K562 (cell line): ENCODE results near the gene ERMARD. TPM values are rescaled to one million over a fixed set of nuclear protein-coding genes. Genes with fewer than 3 reads are reported as not detected.

ENCODE experiments used
- ARID1B ChIP-seq: fragments of 450-650 bp; IDR thresholded peaks from 2 replicates; pipeline ENCODE4 v1.6.1; 2016; ENCODE audit warnings: antibody characterized with exemption, mild to moderate bottlenecking, inconsistent platforms
- BRD9 ChIP-seq: fragments of 450-650 bp; IDR thresholded peaks from 2 replicates; pipeline ENCODE4 v1.6.1; 2018; ENCODE audit warnings: low read depth; ENCODE audit not compliant: partially characterized antibody
- HDAC6 ChIP-seq: IDR thresholded peaks from 2 replicates; pipeline ENCODE4 v1.6.1; 2012; ENCODE audit warnings: low read depth, mild to moderate bottlenecking, control low read depth, inconsistent platforms, low read length, moderate library complexity
- KDM5B ChIP-seq: fragments of 200-600 bp; sonication (generic); IDR thresholded peaks from 2 replicates; pipeline ENCODE4 v1.6.1; 2012; ENCODE audit warnings: low read depth, mild to moderate bottlenecking, moderate library complexity, low read length, control low read depth, inconsistent platforms; ENCODE audit not compliant: insufficient replicate concordance
- L3MBTL2 ChIP-seq: fragments of 450-650 bp; IDR thresholded peaks from 2 replicates; pipeline ENCODE4 v1.6.1; 2016; ENCODE audit warnings: mild to moderate bottlenecking, moderate library complexity
- NR2C2 ChIP-seq, 2 experiments: fragments of 200-800 bp in 1 of 2; sonication (Bioruptor generic) in 1 of 2; sonication (generic) in 1 of 2; formaldehyde crosslinking in 1 of 2; IDR thresholded peaks; 2 replicates each; pipeline versions ENCODE4 v1.6.1 to v1.8.0; 2016 to 2022; ENCODE audit warnings: mild to moderate bottlenecking in 1 of 2, missing compliant biosample characterization in 1 of 2, missing genetic modification characterization in 1 of 2, missing genetic modification reagents in 1 of 2
- RB1 ChIP-seq: fragments of 450-650 bp; IDR thresholded peaks from 2 replicates; pipeline ENCODE4 v1.6.1; 2017; ENCODE audit warnings: low read depth, mild to moderate bottlenecking
- RBBP5 ChIP-seq: fragments of 200-600 bp; sonication (generic); IDR thresholded peaks from 2 replicates; pipeline ENCODE4 v1.6.1; 2012; ENCODE audit warnings: borderline replicate concordance, mild to moderate bottlenecking, low read length, control low read depth, inconsistent platforms; ENCODE audit not compliant: insufficient read depth, poor library complexity, severe bottlenecking
- RNF2 ChIP-seq: sonication (generic); IDR thresholded peaks from 2 replicates; pipeline ENCODE4 v1.6.1; 2016
- TAF7 ChIP-seq: fragments of 450-650 bp; IDR thresholded peaks from 2 replicates; pipeline ENCODE4 v1.6.1; 2016; ENCODE audit warnings: missing genetic modification characterization, missing compliant biosample characterization
- THRAP3 ChIP-seq: fragments of 450-650 bp; IDR thresholded peaks from 2 replicates; pipeline ENCODE4 v1.6.1; 2016; ENCODE audit warnings: mild to moderate bottlenecking, inconsistent platforms, borderline replicate concordance
- TOE1 ChIP-seq, 2 experiments: fragments of 450-650 bp in 1 of 2; sonication (generic) in 1 of 2; formaldehyde crosslinking in 1 of 2; IDR thresholded peaks; 2 replicates each; pipeline versions ENCODE4 v1.7.1 to v1.8.0; 2016 to 2022; ENCODE audit warnings: borderline replicate concordance in 2 of 2, mild to moderate bottlenecking in 2 of 2, antibody characterized with exemption in 1 of 2, inconsistent platforms in 1 of 2, low read depth in 1 of 2, missing genetic modification reagents in 1 of 2, moderate library complexity in 1 of 2
- TRIM28 ChIP-seq: fragments of 450-650 bp; IDR thresholded peaks from 2 replicates; pipeline ENCODE4 v1.6.1; 2017
- polyA plus RNA-seq, 8 experiments: library from polyadenylated mRNA; depleted of rRNA in 4 of 8; stranded (reverse) in 5 of 8; unstranded in 3 of 8; fragments of >200 nt; fragmentation: Nextera tagmentation in 2 of 8; fragmentation: Illumina TruSeq in 1 of 8; extraction: Ambion mirVana in 2 of 8; extraction: Trizol in 1 of 8; gene quantifications; 2 replicates each; pipeline versions ENCODE4 v1.2.1 to v1.2.3, GENCODE V29; 2011 to 2014; ENCODE audit warnings: inconsistent platforms in 1 of 8, missing spikeins in 1 of 8
- total RNA-seq, 7 experiments: library from RNA; depleted of rRNA in 6 of 7; stranded (reverse); fragments of >200 nt in 6 of 7; fragmentation: Illumina TruSeq in 2 of 7; extraction: Trizol in 2 of 7; gene quantifications; 2 replicates each; pipeline versions ENCODE4 v1.2.1 to v1.2.3, GENCODE V29; 2011 to 2021; ENCODE audit warnings: low replicate concordance in 1 of 7
- TF ChIP-seq, protein P1 (sequence below), 2 experiments: fragments of 450-650 bp in 1 of 2; sonication (generic) in 1 of 2; formaldehyde crosslinking in 1 of 2; IDR thresholded peaks in 1 of 2; conservative IDR thresholded peaks in 1 of 2; 2 replicates each; pipeline versions ENCODE4 v1.6.1 to v1.8.1; 2016 to 2023; ENCODE audit warnings: mild to moderate bottlenecking in 2 of 2, moderate library complexity in 2 of 2, inconsistent platforms in 1 of 2, missing genetic modification reagents in 1 of 2
- TF ChIP-seq, protein P2 (sequence below): fragments of 250-450 bp; sonication (Bioruptor Pico); IDR thresholded peaks from 2 replicates; pipeline ENCODE4 v1.8.0; 2021; ENCODE audit warnings: moderate library complexity, mild to moderate bottlenecking, inconsistent platforms
- TF ChIP-seq, protein P3 (sequence below): sonication (generic); formaldehyde crosslinking; IDR thresholded peaks from 2 replicates; pipeline ENCODE4 v1.8.0; 2023; ENCODE audit warnings: mild to moderate bottlenecking, missing genetic modification reagents

The ERMARD gene
- total and polyA plus RNA-seq, 9 of the 15 experiments (the other 6 are each of a cell fraction or from before 2014, with no cell fraction given): 14.5 to 68.6 (median 27.7) TPM

DNA sequence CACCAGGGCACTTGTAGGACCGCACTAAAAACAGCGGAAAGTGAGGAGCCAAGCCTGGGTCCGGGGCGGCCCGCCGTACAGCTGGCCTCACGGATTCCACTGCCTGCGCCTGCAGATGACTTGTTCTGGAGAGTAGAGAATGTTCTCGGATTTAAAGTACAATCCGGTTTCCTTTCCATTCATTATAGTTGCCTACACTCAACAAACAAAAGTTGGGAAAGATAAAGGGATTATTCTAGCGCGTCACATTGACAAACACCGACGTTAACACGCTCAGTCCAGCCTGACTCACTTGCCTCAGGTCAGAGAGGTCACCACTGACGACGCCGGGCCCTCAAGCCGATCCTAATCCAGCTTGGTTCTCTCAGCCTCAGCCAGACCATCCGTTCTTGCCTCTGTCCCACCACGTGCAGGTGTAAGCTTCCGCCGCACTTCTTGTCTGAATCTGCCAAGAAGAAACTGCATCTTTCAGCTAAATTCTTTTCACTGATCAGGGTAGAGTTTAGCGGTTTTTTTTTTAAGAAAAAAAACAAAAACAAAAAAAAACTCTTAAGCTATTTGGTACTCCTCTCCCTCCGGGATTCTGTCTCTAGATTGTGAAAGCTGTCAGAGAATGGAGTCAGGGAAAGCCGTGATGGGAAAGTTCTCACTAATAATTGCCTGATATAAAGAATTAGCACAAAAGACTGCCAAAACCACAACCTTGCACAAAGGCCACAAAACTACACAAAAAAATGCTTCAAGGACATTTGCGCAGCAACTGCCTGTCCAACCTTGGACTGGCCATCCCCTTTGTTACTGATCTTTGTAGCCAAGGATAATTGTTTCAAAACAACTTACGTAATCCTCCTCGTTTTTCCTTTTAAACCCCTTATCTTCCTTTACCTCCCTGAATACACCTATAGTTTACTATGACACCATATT, 26.0 kb upstream of the ERMARD start (continued):
- TF ChIP-seq TAF7 (tag): no peak
- peak; percentile 14 for TF ChIP-seq KDM5B
- TF ChIP-seq, protein P1, sequence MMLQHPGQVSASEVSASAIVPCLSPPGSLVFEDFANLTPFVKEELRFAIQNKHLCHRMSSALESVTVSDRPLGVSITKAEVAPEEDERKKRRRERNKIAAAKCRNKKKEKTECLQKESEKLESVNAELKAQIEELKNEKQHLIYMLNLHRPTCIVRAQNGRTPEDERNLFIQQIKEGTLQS (IDR thresholded peaks at IDR 0.05): peak; percentile 69; the same call in 1 of the 2 replicates
- TF ChIP-seq, protein P1 (CRISPR knock-in tag; conservative IDR thresholded peaks at IDR 0.05): no peak
- TF ChIP-seq RNF2: peak; percentile 19; the same call in 1 of the 2 replicates
- no peak for TF ChIP-seq HDAC6
- TF ChIP-seq NR2C2 (CRISPR knock-in tag; IDR thresholded peaks at IDR 0.05): no peak; the same call in 1 of the 2 replicates
- peak; percentile 88 for TF ChIP-seq NR2C2 (tag; IDR thresholded peaks at IDR 0.05)
- peak; percentile 30 for TF ChIP-seq BRD9
- TF ChIP-seq, protein P2, sequence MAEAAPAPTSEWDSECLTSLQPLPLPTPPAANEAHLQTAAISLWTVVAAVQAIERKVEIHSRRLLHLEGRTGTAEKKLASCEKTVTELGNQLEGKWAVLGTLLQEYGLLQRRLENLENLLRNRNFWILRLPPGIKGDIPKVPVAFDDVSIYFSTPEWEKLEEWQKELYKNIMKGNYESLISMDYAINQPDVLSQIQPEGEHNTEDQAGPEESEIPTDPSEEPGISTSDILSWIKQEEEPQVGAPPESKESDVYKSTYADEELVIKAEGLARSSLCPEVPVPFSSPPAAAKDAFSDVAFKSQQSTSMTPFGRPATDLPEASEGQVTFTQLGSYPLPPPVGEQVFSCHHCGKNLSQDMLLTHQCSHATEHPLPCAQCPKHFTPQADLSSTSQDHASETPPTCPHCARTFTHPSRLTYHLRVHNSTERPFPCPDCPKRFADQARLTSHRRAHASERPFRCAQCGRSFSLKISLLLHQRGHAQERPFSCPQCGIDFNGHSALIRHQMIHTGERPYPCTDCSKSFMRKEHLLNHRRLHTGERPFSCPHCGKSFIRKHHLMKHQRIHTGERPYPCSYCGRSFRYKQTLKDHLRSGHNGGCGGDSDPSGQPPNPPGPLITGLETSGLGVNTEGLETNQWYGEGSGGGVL: no peak
- TF ChIP-seq ARID1B: peak; percentile 71; the same call in 1 of the 2 replicates
- no peak for TF ChIP-seq THRAP3
- TF ChIP-seq TRIM28: peak; percentile 58; the same call in 1 of the 2 replicates
- TF ChIP-seq L3MBTL2: peak; percentile 84; the same call in 1 of the 2 replicates
- TF ChIP-seq TOE1 (IDR thresholded peaks at IDR 0.05; ENCODE audit: borderline replicate concordance): peak; percentile 65; the same call in 1 of the 2 replicates
- TF ChIP-seq TOE1 (CRISPR knock-in tag; IDR thresholded peaks at IDR 0.05; ENCODE audit: borderline replicate concordance, low read depth): peak; percentile 55; the same call in 1 of the 2 replicates
- TF ChIP-seq RBBP5: peak; percentile 67
- TF ChIP-seq RB1: no peak
- TF ChIP-seq, protein P3, sequence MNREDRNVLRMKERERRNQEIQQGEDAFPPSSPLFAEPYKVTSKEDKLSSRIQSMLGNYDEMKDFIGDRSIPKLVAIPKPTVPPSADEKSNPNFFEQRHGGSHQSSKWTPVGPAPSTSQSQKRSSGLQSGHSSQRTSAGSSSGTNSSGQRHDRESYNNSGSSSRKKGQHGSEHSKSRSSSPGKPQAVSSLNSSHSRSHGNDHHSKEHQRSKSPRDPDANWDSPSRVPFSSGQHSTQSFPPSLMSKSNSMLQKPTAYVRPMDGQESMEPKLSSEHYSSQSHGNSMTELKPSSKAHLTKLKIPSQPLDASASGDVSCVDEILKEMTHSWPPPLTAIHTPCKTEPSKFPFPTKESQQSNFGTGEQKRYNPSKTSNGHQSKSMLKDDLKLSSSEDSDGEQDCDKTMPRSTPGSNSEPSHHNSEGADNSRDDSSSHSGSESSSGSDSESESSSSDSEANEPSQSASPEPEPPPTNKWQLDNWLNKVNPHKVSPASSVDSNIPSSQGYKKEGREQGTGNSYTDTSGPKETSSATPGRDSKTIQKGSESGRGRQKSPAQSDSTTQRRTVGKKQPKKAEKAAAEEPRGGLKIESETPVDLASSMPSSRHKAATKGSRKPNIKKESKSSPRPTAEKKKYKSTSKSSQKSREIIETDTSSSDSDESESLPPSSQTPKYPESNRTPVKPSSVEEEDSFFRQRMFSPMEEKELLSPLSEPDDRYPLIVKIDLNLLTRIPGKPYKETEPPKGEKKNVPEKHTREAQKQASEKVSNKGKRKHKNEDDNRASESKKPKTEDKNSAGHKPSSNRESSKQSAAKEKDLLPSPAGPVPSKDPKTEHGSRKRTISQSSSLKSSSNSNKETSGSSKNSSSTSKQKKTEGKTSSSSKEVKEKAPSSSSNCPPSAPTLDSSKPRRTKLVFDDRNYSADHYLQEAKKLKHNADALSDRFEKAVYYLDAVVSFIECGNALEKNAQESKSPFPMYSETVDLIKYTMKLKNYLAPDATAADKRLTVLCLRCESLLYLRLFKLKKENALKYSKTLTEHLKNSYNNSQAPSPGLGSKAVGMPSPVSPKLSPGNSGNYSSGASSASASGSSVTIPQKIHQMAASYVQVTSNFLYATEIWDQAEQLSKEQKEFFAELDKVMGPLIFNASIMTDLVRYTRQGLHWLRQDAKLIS (CRISPR knock-in tag): no peak
